GM18868 (cell line): ENCODE results near the gene KCNAB1.

Experiments used
- ATAC-seq: cut with Tn5 transposase; IDR thresholded peaks from one replicate; pipeline ENCODE4 v1.9.1; 2021; ENCODE audit warnings: mild to moderate bottlenecking, moderate library complexity; ENCODE audit not compliant: unreplicated experiment

KCNAB1 gene

GRCh38 chr3:156434921-156435320 is 314.5 kb downstream of the KCNAB1 start:
- ATAC-seq = no peak

GRCh38 chr3:156443079-156443478 is 322.7 kb downstream of the KCNAB1 start:
- ATAC-seq = no peak

GRCh38 chr3:156445117-156446090 is 325.0 kb downstream of the KCNAB1 start:
- no peak for ATAC-seq

- peak; percentile 81 for ATAC-seq
Observed at GRCh38 chr3:156448300-156448699, 327.9 kb downstream of the KCNAB1 start.

- ATAC-seq = peak; percentile 67
Observed at GRCh38 chr3:156449710-156450574, 329.6 kb downstream of the KCNAB1 start.

GRCh38 chr3:156455839-156456238 is 335.5 kb downstream of the KCNAB1 start:
- ATAC-seq = no peak

GRCh38 chr3:156456771-156457224 is 336.4 kb downstream of the KCNAB1 start:
- ATAC-seq = no peak

GRCh38 chr3:156459434-156459833 is 339.1 kb downstream of the KCNAB1 start:
- no peak for ATAC-seq

- peak; percentile 89 for ATAC-seq
Observed at GRCh38 chr3:156460206-156460611, 339.8 kb downstream of the KCNAB1 start.

- no peak for ATAC-seq
Observed at GRCh38 chr3:156461889-156462288, 341.5 kb downstream of the KCNAB1 start.

- no peak for ATAC-seq
Observed at GRCh38 chr3:156463123-156463522, 342.7 kb downstream of the KCNAB1 start.

GRCh38 chr3:156465194-156465593 is 344.8 kb downstream of the KCNAB1 start:
- no peak for ATAC-seq

GRCh38 chr3:156469456-156469855 is 349.1 kb downstream of the KCNAB1 start:
- no peak for ATAC-seq

GRCh38 chr3:156471431-156471830 is 351.1 kb downstream of the KCNAB1 start:
- no peak for ATAC-seq

GRCh38 chr3:156472150-156472549 is 351.8 kb downstream of the KCNAB1 start:
- no peak for ATAC-seq

- no peak for ATAC-seq
Observed at GRCh38 chr3:156472684-156473083, 352.3 kb downstream of the KCNAB1 start.

- no peak for ATAC-seq
Observed at GRCh38 chr3:156473341-156473740, 353.0 kb downstream of the KCNAB1 start.

GRCh38 chr3:156474560-156475389 is 354.4 kb downstream of the KCNAB1 start:
- no peak for ATAC-seq

GRCh38 chr3:156477323-156477722 is 356.9 kb downstream of the KCNAB1 start:
- no peak for ATAC-seq

GRCh38 chr3:156478891-156479290 is 358.5 kb downstream of the KCNAB1 start:
- no peak for ATAC-seq

GRCh38 chr3:156479604-156480003 is 359.2 kb downstream of the KCNAB1 start:
- ATAC-seq = no peak
